OCI-LY7 (cell line): ENCODE data around the gene SEC61B.

Experiments
- EZH2phosphoT487 ChIP-seq: fragments of 200-600 bp; sonication (generic); IDR thresholded peaks from 2 replicates; pipeline ENCODE4 v1.6.1; 2018; ENCODE audit warnings: low read depth, borderline replicate concordance, mild to moderate bottlenecking, mixed run types, antibody characterized with exemption, low read length, moderate library complexity, mixed read lengths
- TF ChIP-seq, protein P1 (sequence below): fragments of 200-600 bp; sonication (generic); conservative IDR thresholded peaks from 2 replicates; pipeline ENCODE4 v1.5.1; 2014; ENCODE audit warnings: mild to moderate bottlenecking, antibody characterized with exemption, low read length, moderate library complexity, mixed read lengths

DNA sequence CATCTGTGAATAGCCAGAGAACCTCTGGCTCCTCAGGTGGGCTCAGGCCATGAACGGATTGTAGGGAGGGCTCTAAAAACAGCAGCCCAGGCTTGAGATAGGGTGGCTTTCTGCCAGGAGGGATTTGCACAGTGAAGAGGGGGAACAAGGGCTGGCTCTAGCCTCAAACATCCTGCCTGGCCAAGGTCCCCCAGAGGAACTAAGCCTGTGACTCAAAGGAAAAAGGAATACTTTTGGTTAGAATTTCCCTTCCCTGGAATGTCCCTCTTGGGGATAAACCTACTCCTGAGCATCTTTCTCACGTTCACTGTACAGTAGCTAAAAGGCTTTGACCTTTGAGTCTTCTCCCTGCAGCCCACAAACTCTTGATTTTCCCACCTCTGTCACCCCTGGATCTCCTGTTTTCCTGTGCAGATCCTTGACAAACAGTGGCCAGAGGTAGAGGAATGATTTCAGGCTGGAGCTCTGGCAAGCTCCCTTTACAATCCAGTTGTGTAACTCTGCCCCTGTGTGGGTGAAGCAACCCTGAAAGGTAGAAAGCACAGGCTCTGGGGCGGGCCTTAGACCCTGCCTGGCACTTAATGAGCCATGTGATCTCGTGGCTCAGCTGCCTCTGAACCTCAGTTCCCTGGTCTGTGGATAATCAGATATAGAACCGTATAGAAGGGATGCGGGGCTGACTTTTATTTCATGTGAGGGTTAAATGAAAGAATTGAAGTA, 17.4 kb downstream of the SEC61B start:
- TF ChIP-seq, protein P1, sequence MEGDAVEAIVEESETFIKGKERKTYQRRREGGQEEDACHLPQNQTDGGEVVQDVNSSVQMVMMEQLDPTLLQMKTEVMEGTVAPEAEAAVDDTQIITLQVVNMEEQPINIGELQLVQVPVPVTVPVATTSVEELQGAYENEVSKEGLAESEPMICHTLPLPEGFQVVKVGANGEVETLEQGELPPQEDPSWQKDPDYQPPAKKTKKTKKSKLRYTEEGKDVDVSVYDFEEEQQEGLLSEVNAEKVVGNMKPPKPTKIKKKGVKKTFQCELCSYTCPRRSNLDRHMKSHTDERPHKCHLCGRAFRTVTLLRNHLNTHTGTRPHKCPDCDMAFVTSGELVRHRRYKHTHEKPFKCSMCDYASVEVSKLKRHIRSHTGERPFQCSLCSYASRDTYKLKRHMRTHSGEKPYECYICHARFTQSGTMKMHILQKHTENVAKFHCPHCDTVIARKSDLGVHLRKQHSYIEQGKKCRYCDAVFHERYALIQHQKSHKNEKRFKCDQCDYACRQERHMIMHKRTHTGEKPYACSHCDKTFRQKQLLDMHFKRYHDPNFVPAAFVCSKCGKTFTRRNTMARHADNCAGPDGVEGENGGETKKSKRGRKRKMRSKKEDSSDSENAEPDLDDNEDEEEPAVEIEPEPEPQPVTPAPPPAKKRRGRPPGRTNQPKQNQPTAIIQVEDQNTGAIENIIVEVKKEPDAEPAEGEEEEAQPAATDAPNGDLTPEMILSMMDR = no peak
- TF ChIP-seq EZH2phosphoT487 = no peak
